Memory B cell (primary cell): ENCODE measurements around the gene RNASE4.
"Not testable (repeated sequence)": the region's sequence is repeated elsewhere in the genome, so short reads cannot be mapped to it uniquely, and the experiment has no call there.

Source experiments
- ATAC-seq: fragments of 150-1000 bp; cut with Tn5 transposase; 2 replicates; pipeline ENCODE4 v1.10.0; 2021; ENCODE audit warnings: low read depth, mild to moderate bottlenecking, moderate library complexity
- DNase-seq, 2 donors: peaks; one replicate each; pipeline ENCODE4 v3.0.0; 2022; ENCODE audit warnings: low spot score in 2 of 2
- H3K27ac Mint-ChIP-seq: one replicate; pipeline ENCODE4 v1.8.0; 2022; ENCODE audit warnings: mild to moderate bottlenecking, moderate library complexity, mixed read lengths
- H3K27me3 Mint-ChIP-seq: one replicate; pipeline ENCODE4 v1.8.0; 2022; ENCODE audit warnings: mixed read lengths
- H3K36me3 Mint-ChIP-seq: one replicate; pipeline ENCODE4 v1.8.0; 2022; ENCODE audit warnings: mild to moderate bottlenecking, mixed read lengths
- H3K4me1 Mint-ChIP-seq: one replicate; pipeline ENCODE4 v1.8.0; 2022; ENCODE audit warnings: mixed read lengths
- H3K4me3 Mint-ChIP-seq: one replicate; pipeline ENCODE4 v1.8.0; 2022; ENCODE audit warnings: mild to moderate bottlenecking, moderate library complexity, mixed read lengths
- H3K9me3 Mint-ChIP-seq: one replicate; pipeline ENCODE4 v1.8.0; 2022; ENCODE audit warnings: mixed read lengths

RNASE4 gene

GRCh38 chr14:20661197-20661596 is 23.2 kb upstream of the RNASE4 start:
- DNase-seq: no peak
- no peak for ATAC-seq
- no peak overlapping the region for H3K27ac Mint-ChIP-seq
- H3K4me1 Mint-ChIP-seq: peaks cover 29% of the 10 kb centered on the region
- H3K4me3 Mint-ChIP-seq: no peak overlapping the region
- H3K9me3 Mint-ChIP-seq: no peaks in the 10 kb centered on the region
- H3K36me3 Mint-ChIP-seq: peaks cover 2% of the 10 kb centered on the region
- H3K27me3 Mint-ChIP-seq: peaks cover 4% of the 10 kb centered on the region

- Mint-ChIP-seq H3K27me3 (no peaks in the 10 kb centered on the region), H3K4me1 (peaks cover 36% of the 10 kb centered on the region), H3K4me3 (peak overlapping the region; percentile 92), H3K9me3 (no peaks in the 10 kb centered on the region), H3K27ac (peak overlapping the region; percentile 81), H3K36me3 (peaks cover 3% of the 10 kb centered on the region)
- DNase-seq: peak; percentile 78 to 80
- ATAC-seq: peak; percentile 75
Observed at GRCh38 chr14:20662968-20663732, 21.2 kb upstream of the RNASE4 start.

GRCh38 chr14:20666400-20666961 is 17.9 kb upstream of the RNASE4 start:
- not testable (repeated sequence) for H3K27me3 Mint-ChIP-seq, ATAC-seq, DNase-seq, H3K36me3 Mint-ChIP-seq, H3K9me3 Mint-ChIP-seq
- Mint-ChIP-seq H3K27ac (peak overlapping the region; percentile 91), H3K4me1 (peaks cover 44% of the 10 kb centered on the region), H3K4me3 (peak overlapping the region; percentile 80)

GRCh38 chr14:20667957-20668356 is 16.4 kb upstream of the RNASE4 start:
- peaks cover 45% of the 10 kb centered on the region for H3K4me1 Mint-ChIP-seq
- peaks cover 3% of the 10 kb centered on the region for H3K36me3 Mint-ChIP-seq
- H3K27ac Mint-ChIP-seq: peak overlapping the region; percentile 91
- peak overlapping the region; percentile 67 for H3K4me3 Mint-ChIP-seq
- peaks cover 2% of the 10 kb centered on the region for H3K9me3 Mint-ChIP-seq
- peak; percentile 85 for ATAC-seq
- no peaks in the 10 kb centered on the region for H3K27me3 Mint-ChIP-seq
- DNase-seq: peak in 1 of 2 donors; percentile 53

- H3K27ac Mint-ChIP-seq: peak overlapping the region; percentile 91
- peaks cover 40% of the 10 kb centered on the region for H3K4me1 Mint-ChIP-seq
- ATAC-seq (no peak), DNase-seq (no peak)
- no peak overlapping the region for H3K4me3 Mint-ChIP-seq
- H3K36me3 Mint-ChIP-seq: peaks cover 3% of the 10 kb centered on the region
- H3K9me3 Mint-ChIP-seq: peaks cover 2% of the 10 kb centered on the region
- H3K27me3 Mint-ChIP-seq: no peaks in the 10 kb centered on the region
Observed at GRCh38 chr14:20668969-20669368, 15.4 kb upstream of the RNASE4 start.

GRCh38 chr14:20671597-20672283 is 12.6 kb upstream of the RNASE4 start:
- Mint-ChIP-seq H3K4me1 (peaks cover 32% of the 10 kb centered on the region), H3K9me3 (peaks cover 2% of the 10 kb centered on the region), H3K4me3 (no peak overlapping the region), H3K27me3 (no peaks in the 10 kb centered on the region), H3K27ac (no peak overlapping the region), H3K36me3 (no peaks in the 10 kb centered on the region)
- ATAC-seq (no peak), DNase-seq (no peak)

- DNase-seq (no peak), ATAC-seq (no peak)
- H3K4me1 Mint-ChIP-seq: peaks cover 18% of the 10 kb centered on the region
- H3K9me3 Mint-ChIP-seq: no peaks in the 10 kb centered on the region
- no peak overlapping the region for H3K4me3 Mint-ChIP-seq
- no peak overlapping the region for H3K27ac Mint-ChIP-seq
- no peaks in the 10 kb centered on the region for H3K27me3 Mint-ChIP-seq
- H3K36me3 Mint-ChIP-seq: no peaks in the 10 kb centered on the region
Observed at GRCh38 chr14:20675669-20676068, 8.7 kb upstream of the RNASE4 start.

- Mint-ChIP-seq H3K27ac (no peak overlapping the region), H3K27me3 (no peaks in the 10 kb centered on the region), H3K36me3 (no peaks in the 10 kb centered on the region), H3K4me1 (peaks cover 22% of the 10 kb centered on the region), H3K4me3 (no peak overlapping the region), H3K9me3 (no peaks in the 10 kb centered on the region)
- DNase-seq: no peak
- ATAC-seq: no peak
Observed at GRCh38 chr14:20676072-20676471, 8.3 kb upstream of the RNASE4 start.

GRCh38 chr14:20679907-20680306 is 4.5 kb upstream of the RNASE4 start:
- no peaks in the 10 kb centered on the region for H3K36me3 Mint-ChIP-seq
- H3K27me3 Mint-ChIP-seq: no peaks in the 10 kb centered on the region
- H3K9me3 Mint-ChIP-seq: no peaks in the 10 kb centered on the region
- DNase-seq: no peak
- no peak for ATAC-seq
- H3K4me3 Mint-ChIP-seq: no peak overlapping the region
- peaks cover 21% of the 10 kb centered on the region for H3K4me1 Mint-ChIP-seq
- no peak overlapping the region for H3K27ac Mint-ChIP-seq

GRCh38 chr14:20680363-20680762 is 4.0 kb upstream of the RNASE4 start:
- Mint-ChIP-seq H3K36me3 (no peaks in the 10 kb centered on the region), H3K9me3 (no peaks in the 10 kb centered on the region), H3K4me3 (no peak overlapping the region), H3K27me3 (no peaks in the 10 kb centered on the region), H3K27ac (no peak overlapping the region), H3K4me1 (peaks cover 24% of the 10 kb centered on the region)
- ATAC-seq (no peak), DNase-seq (no peak)

- Mint-ChIP-seq H3K36me3 (no peaks in the 10 kb centered on the region), H3K9me3 (no peaks in the 10 kb centered on the region)
- ATAC-seq: peak; percentile 59
Observed at GRCh38 chr14:20680843-20681347, 3.5 kb upstream of the RNASE4 start.

GRCh38 chr14:20681348-20682126 is 2.8 kb upstream of the RNASE4 start:
- Mint-ChIP-seq H3K36me3 (no peaks in the 10 kb centered on the region), H3K4me1 (peaks cover 25% of the 10 kb centered on the region), H3K27ac (no peak overlapping the region), H3K4me3 (no peak overlapping the region), H3K27me3 (no peaks in the 10 kb centered on the region), H3K9me3 (no peaks in the 10 kb centered on the region)
- DNase-seq: peak; percentile 87
- peak; percentile 26 for ATAC-seq

More at GRCh38 chr14:20680843-20681347, 3.5 kb upstream of the RNASE4 start:
- no peak overlapping the region for H3K27ac Mint-ChIP-seq
- DNase-seq: no peak
- no peaks in the 10 kb centered on the region for H3K27me3 Mint-ChIP-seq
- H3K4me1 Mint-ChIP-seq: peaks cover 24% of the 10 kb centered on the region
- H3K4me3 Mint-ChIP-seq: no peak overlapping the region

GRCh38 chr14:20682127-20682434 is 2.3 kb upstream of the RNASE4 start:
- H3K9me3 Mint-ChIP-seq: no peaks in the 10 kb centered on the region
- ATAC-seq: no peak

More at GRCh38 chr14:20682127-20682434, 2.3 kb upstream of the RNASE4 start:
- H3K27ac Mint-ChIP-seq: no peak overlapping the region
- H3K4me3 Mint-ChIP-seq: no peak overlapping the region
- DNase-seq: no peak
- no peaks in the 10 kb centered on the region for H3K27me3 Mint-ChIP-seq
- peaks cover 24% of the 10 kb centered on the region for H3K4me1 Mint-ChIP-seq
- H3K36me3 Mint-ChIP-seq: no peaks in the 10 kb centered on the region
